ENCODE results near the gene TRAPPC13. TPM values are rescaled to one million over a fixed set of nuclear protein-coding genes. Genes with fewer than 3 reads are reported as not detected.

The TRAPPC13 gene
- total RNA-seq, 1 donor from 2014 or later = 9.2 TPM

DNA sequence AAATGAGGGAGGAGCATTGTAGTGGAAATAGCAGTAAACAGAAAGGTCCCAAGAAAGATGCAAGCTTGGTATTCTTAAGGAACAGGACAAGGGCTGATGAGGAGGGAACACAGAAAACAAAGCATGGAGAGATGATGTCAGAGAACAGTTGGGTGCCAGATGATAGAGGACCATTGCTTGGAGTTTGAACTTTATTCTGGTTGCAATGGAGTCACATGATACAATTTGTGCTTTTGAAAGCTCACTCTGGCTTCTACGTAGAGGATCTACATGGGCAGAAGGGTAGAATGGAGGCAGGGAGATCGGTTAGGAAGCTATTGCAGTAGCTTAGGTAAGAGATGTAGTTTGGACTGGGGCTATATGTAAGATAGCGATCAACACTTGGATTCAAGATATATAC is 57.3 kb downstream of the TRAPPC13 start:
- TF ChIP-seq, protein P1, sequence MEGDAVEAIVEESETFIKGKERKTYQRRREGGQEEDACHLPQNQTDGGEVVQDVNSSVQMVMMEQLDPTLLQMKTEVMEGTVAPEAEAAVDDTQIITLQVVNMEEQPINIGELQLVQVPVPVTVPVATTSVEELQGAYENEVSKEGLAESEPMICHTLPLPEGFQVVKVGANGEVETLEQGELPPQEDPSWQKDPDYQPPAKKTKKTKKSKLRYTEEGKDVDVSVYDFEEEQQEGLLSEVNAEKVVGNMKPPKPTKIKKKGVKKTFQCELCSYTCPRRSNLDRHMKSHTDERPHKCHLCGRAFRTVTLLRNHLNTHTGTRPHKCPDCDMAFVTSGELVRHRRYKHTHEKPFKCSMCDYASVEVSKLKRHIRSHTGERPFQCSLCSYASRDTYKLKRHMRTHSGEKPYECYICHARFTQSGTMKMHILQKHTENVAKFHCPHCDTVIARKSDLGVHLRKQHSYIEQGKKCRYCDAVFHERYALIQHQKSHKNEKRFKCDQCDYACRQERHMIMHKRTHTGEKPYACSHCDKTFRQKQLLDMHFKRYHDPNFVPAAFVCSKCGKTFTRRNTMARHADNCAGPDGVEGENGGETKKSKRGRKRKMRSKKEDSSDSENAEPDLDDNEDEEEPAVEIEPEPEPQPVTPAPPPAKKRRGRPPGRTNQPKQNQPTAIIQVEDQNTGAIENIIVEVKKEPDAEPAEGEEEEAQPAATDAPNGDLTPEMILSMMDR (conservative IDR thresholded peaks at IDR 0.05; ENCODE audit: low read depth, low read length) = no peak
- no peak overlapping the region for H3K4me3 ChIP-seq (ENCODE audit: low read depth, low read length)
- DNase-seq (ENCODE audit: low read depth) = no peak

DNA sequence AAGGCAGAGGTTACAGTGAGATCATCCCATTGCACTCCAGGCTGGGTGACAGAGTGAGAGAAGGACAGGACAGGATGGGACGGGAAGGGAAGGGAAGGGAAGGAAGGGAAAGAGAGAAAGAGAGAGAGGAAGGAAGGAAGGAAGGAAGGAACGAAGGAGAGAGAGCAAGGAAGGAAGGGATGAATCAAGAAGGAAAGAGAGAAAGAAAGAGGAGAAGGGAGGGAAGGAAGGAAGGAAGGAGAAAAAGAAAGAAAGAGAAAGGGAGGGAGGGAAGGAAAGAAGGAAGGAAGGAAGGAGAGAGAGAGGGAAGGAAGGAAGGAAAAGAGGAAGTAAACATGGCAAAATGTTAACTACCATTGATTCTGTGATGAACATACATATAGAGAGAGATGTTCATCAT is 68.3 kb downstream of the TRAPPC13 start:
- TF ChIP-seq, protein P1 (conservative IDR thresholded peaks at IDR 0.05; ENCODE audit: low read depth, low read length) = no peak
- DNase-seq (ENCODE audit: low read depth) = no peak
- H3K4me3 ChIP-seq (ENCODE audit: low read depth, low read length) = no peak overlapping the region

GRCh38 chr5:65695162-65695755 is 70.4 kb downstream of the TRAPPC13 start:
- peak; percentile 56 for DNase-seq (ENCODE audit: low read depth)
- no peak overlapping the region for H3K4me3 ChIP-seq (ENCODE audit: low read depth, low read length)
- TF ChIP-seq, protein P1 (conservative IDR thresholded peaks at IDR 0.05; ENCODE audit: low read depth, low read length) = no peak

- no peak overlapping the region for H3K4me3 ChIP-seq (ENCODE audit: low read depth, low read length)
These were observed 71.1 kb downstream of the TRAPPC13 start for GRCh38 chr5:65695896-65696295.

DNA sequence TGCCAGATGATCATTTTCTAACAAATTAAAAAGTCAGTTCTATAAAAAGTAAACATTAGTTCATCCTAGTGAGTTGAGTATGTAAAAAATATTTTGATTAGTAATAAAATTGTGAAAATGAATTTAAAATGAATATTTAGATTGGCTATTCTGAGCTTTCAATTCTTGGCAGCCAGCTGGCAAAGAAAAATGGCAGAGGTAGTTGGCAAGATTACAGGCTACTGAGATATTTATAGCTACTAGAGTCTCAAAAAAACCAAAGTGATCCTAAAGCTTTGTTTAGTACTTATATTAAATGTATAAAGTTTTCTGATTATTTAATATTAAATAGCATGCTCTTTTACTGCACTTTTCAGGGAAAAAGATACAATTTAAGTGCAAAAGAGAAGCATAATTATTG is 72.1 kb downstream of the TRAPPC13 start:
- no peak for DNase-seq (ENCODE audit: low read depth)
- TF ChIP-seq, protein P1 (conservative IDR thresholded peaks at IDR 0.05; ENCODE audit: low read depth, low read length) = no peak
- no peak overlapping the region for H3K4me3 ChIP-seq (ENCODE audit: low read depth, low read length)

More at GRCh38 chr5:65695896-65696295, 71.1 kb downstream of the TRAPPC13 start:
- TF ChIP-seq, protein P1 (conservative IDR thresholded peaks at IDR 0.05; ENCODE audit: low read depth, low read length) = no peak
- no peak for DNase-seq (ENCODE audit: low read depth)

DNA sequence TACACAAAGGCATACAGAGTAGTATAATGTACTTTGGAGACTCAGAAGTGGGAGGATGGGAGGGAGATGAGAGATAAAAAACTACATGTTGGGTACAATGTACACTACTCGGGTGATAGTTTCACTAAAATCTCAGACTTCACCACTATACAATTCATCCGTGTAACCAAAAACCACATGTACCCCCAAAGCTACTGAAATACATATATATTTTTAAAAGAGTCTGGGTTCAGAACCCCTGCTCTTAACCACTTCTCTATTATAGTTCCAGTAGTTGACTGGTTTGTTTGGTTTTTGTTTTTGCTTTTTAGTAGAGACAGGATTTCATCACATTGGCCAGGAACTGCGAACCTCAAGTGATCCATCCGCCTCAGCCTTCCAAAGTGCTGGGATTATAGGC is 74.5 kb downstream of the TRAPPC13 start:
- TF ChIP-seq, protein P1 (conservative IDR thresholded peaks at IDR 0.05; ENCODE audit: low read depth, low read length) = no peak
- H3K4me3 ChIP-seq (ENCODE audit: low read depth, low read length) = no peak overlapping the region
- no peak for DNase-seq (ENCODE audit: low read depth)

GRCh38 chr5:65702036-65702435 is 77.2 kb downstream of the TRAPPC13 start:
- DNase-seq (ENCODE audit: low read depth) = no peak
- TF ChIP-seq, protein P1 (conservative IDR thresholded peaks at IDR 0.05; ENCODE audit: low read depth, low read length) = no peak
- no peak overlapping the region for H3K4me3 ChIP-seq (ENCODE audit: low read depth, low read length)

Data from epithelial cell of proximal tubule (primary cell).